H1 (cell line): ENCODE measurements around the gene DVL1. TPM values are rescaled to one million over a fixed set of nuclear protein-coding genes. Genes with fewer than 3 reads are reported as not detected.

Experiments used
- CTCF ChIA-PET: fragments of 300-600 bp; sonication (Branson Sonifier 250); formaldehyde crosslinking; loops from one replicate; lab custom pipeline; 2021; ENCODE audit not compliant: partially characterized antibody; lab: Charles Lee
- POLR2A ChIA-PET: fragments of 300-600 bp; sonication (Branson Sonifier 250); formaldehyde crosslinking; loops from one replicate; lab custom pipeline; 2021; ENCODE audit warnings: inconsistent platforms; ENCODE audit not compliant: partially characterized antibody; lab: Charles Lee
- DNase-seq, 2 experiments: peaks; one replicate each; pipeline versions ENCODE4 v3.0.0 to v3.0.0-alpha.2; 2010 to 2022; ENCODE audit warnings: low spot score in 2 of 2, low read depth in 1 of 2, mixed read lengths in 1 of 2
- FAIRE-seq: peaks from 2 replicates; lab custom pipeline; 2011; peaks lifted over from hg19 to GRCh38; lab: Jason Lieb, UNC
- H2AFZ ChIP-seq: 2 replicates; pipeline ENCODE4 v1.8.1; 2012; ENCODE audit warnings: low read length, inconsistent platforms
- H2AK5ac ChIP-seq: 2 replicates; pipeline ENCODE4 v1.6.1; 2013; ENCODE audit warnings: low read depth, low read length
- H2BK120ac ChIP-seq: replicated peaks from 2 replicates; pipeline ENCODE3; 2013; ENCODE audit warnings: low read depth, low read length, inconsistent platforms
- H2BK12ac ChIP-seq: 2 replicates; pipeline ENCODE4 v1.6.1; 2013; ENCODE audit warnings: low read depth, low read length
- H2BK15ac ChIP-seq: 2 replicates; pipeline ENCODE4 v1.6.1; 2013; ENCODE audit warnings: low read length
- H2BK20ac ChIP-seq: 2 replicates; pipeline ENCODE4 v1.6.1; 2013; ENCODE audit warnings: low read length
- H2BK5ac ChIP-seq: 2 replicates; pipeline ENCODE4 v1.6.1; 2013; ENCODE audit warnings: low read depth, low read length
- H3K14ac ChIP-seq: 2 replicates; pipeline ENCODE4 v1.6.1; 2013; ENCODE audit warnings: inconsistent platforms; ENCODE audit not compliant: insufficient read length
- H3K18ac ChIP-seq: 2 replicates; pipeline ENCODE4 v1.6.1; 2013; ENCODE audit warnings: low read length; ENCODE audit errors: extremely low read depth
- H3K23ac ChIP-seq: 2 replicates; pipeline ENCODE4 v1.6.1; 2013; ENCODE audit warnings: inconsistent platforms; ENCODE audit not compliant: insufficient read length
- H3K23me2 ChIP-seq: 2 replicates; pipeline ENCODE4 v1.6.1; 2013; ENCODE audit warnings: low read depth, low read length
- H3K27ac ChIP-seq: 2 replicates; pipeline ENCODE4 v1.6.1; 2011; ENCODE audit warnings: low read depth, low read length, inconsistent platforms
- H3K27me3 ChIP-seq, 4 experiments: replicated peaks in 1 of 4; 1 replicate in 1 of 4; 2 replicates in 3 of 4; pipeline versions ENCODE4 v1.6.1 to v1.8.1; 2011 to 2013; ENCODE audit warnings: low read length in 3 of 4, mild to moderate bottlenecking in 3 of 4, inconsistent platforms in 2 of 4, mixed read lengths in 2 of 4, moderate library complexity in 1 of 4; ENCODE audit not compliant: control insufficient read depth in 3 of 4, insufficient read depth in 3 of 4; ENCODE audit errors: extremely low read depth in 1 of 4
- H3K36me3 ChIP-seq, 4 experiments: 2 replicates each; pipeline versions ENCODE4 v1.6.1 to v1.8.1; 2011 to 2013; ENCODE audit warnings: mild to moderate bottlenecking in 4 of 4, low read length in 3 of 4, moderate library complexity in 2 of 4, control low read depth in 1 of 4, inconsistent platforms in 1 of 4; ENCODE audit not compliant: insufficient read depth in 4 of 4, control insufficient read depth in 2 of 4
- H3K4ac ChIP-seq: replicated peaks from 2 replicates; pipeline ENCODE3; 2013; ENCODE audit warnings: low read length, low read depth, mixed read lengths, inconsistent platforms; ENCODE audit not compliant: insufficient read length
- H3K4me1 ChIP-seq, 4 experiments: replicated peaks in 1 of 4; 1 replicate in 1 of 4; 2 replicates in 3 of 4; pipeline versions ENCODE4 v1.6.1 to v1.8.1; 2011 to 2013; ENCODE audit warnings: low read length in 3 of 4, inconsistent platforms in 2 of 4, mixed read lengths in 1 of 4; ENCODE audit not compliant: insufficient read depth in 4 of 4, control insufficient read depth in 3 of 4
- H3K4me2 ChIP-seq, 2 experiments: 2 replicates each; pipeline versions ENCODE4 v1.6.1 to v1.8.1; 2011 to 2013; ENCODE audit warnings: low read depth in 2 of 2, low read length in 2 of 2, control low read depth in 1 of 2, inconsistent platforms in 1 of 2, mild to moderate bottlenecking in 1 of 2; ENCODE audit not compliant: insufficient read depth in 1 of 2
- H3K4me3 ChIP-seq, 4 experiments: fragments of 200-600, 300-600 bp in 1 of 4; sonication (generic), shearing (Covaris generic), sonication (Bioruptor Twin) in 1 of 4; 2 replicates each; pipeline versions ENCODE4 v1.5.1 to v1.8.1; 2011 to 2016; ENCODE audit warnings: low read length in 4 of 4, low read depth in 3 of 4, control low read depth in 2 of 4, inconsistent platforms in 2 of 4, mild to moderate bottlenecking in 2 of 4, mixed read lengths in 1 of 4, moderate library complexity in 1 of 4; ENCODE audit not compliant: insufficient read depth in 2 of 4; ENCODE audit errors: extremely low read depth in 1 of 4
- H3K56ac ChIP-seq: replicated peaks from 2 replicates; pipeline ENCODE3; 2013; ENCODE audit warnings: low read depth, mild to moderate bottlenecking, mixed read lengths, low read length, inconsistent platforms; ENCODE audit not compliant: insufficient read length
- H3K79me1 ChIP-seq: 2 replicates; pipeline ENCODE4 v1.6.1; 2013; ENCODE audit warnings: low read depth, low read length, control low read depth
- H3K79me2 ChIP-seq, 2 experiments: 2 replicates each; pipeline versions ENCODE4 v1.6.1 to v1.8.1; 2012 to 2013; ENCODE audit warnings: low read length in 2 of 2, mild to moderate bottlenecking in 2 of 2, inconsistent platforms in 1 of 2; ENCODE audit not compliant: insufficient read depth in 2 of 2, control insufficient read depth in 1 of 2
- H3K9ac ChIP-seq, 4 experiments: replicated peaks in 1 of 4; 1 replicate in 1 of 4; 2 replicates in 3 of 4; pipeline versions ENCODE4 v1.6.1 to v1.8.1; 2011 to 2013; ENCODE audit warnings: low read depth in 3 of 4, low read length in 3 of 4, control low read depth in 2 of 4, mild to moderate bottlenecking in 2 of 4, moderate library complexity in 2 of 4, inconsistent platforms in 1 of 4; ENCODE audit errors: extremely low read depth in 1 of 4
- H3K9me3 ChIP-seq, 2 experiments: 2 replicates each; pipeline versions ENCODE4 v1.6.1 to v1.8.1; 2012 to 2013; ENCODE audit warnings: mild to moderate bottlenecking in 2 of 2, moderate library complexity in 2 of 2, control low read depth in 1 of 2, inconsistent platforms in 1 of 2, low read depth in 1 of 2, low read length in 1 of 2, mixed read lengths in 1 of 2; ENCODE audit not compliant: insufficient read depth in 2 of 2
- H4K20me1 ChIP-seq, 2 experiments: replicated peaks in 1 of 2; 2 replicates each; pipeline versions ENCODE3 to v1.8.1; 2011 to 2013; ENCODE audit warnings: inconsistent platforms in 2 of 2, low read length in 2 of 2, mild to moderate bottlenecking in 1 of 2; ENCODE audit not compliant: insufficient read depth in 2 of 2, control insufficient read depth in 1 of 2
- H4K5ac ChIP-seq: 2 replicates; pipeline ENCODE4 v1.6.1; 2013; ENCODE audit warnings: low read length, low read depth, mixed read lengths, inconsistent platforms; ENCODE audit not compliant: insufficient read length
- H4K8ac ChIP-seq: 2 replicates; pipeline ENCODE4 v1.8.0; 2013; ENCODE audit warnings: mild to moderate bottlenecking, moderate library complexity, low read length, inconsistent platforms; ENCODE audit not compliant: insufficient read depth; ENCODE audit errors: extremely low read depth
- H4K91ac ChIP-seq: replicated peaks from 2 replicates; pipeline ENCODE3; 2013; ENCODE audit warnings: low read length, mixed read lengths, inconsistent platforms; ENCODE audit not compliant: insufficient read length
- EP300 ChIP-seq, 2 experiments: IDR thresholded peaks; 1 replicate in 1 of 2; 2 replicates in 1 of 2; pipeline ENCODE4 v1.6.1; 2011 to 2012; ENCODE audit warnings: low read depth in 2 of 2, low read length in 2 of 2, mild to moderate bottlenecking in 2 of 2, borderline replicate concordance in 1 of 2, inconsistent platforms in 1 of 2, moderate library complexity in 1 of 2
- NRF1 ChIP-seq: IDR thresholded peaks from 2 replicates; pipeline ENCODE4 v1.6.1; 2011; ENCODE audit warnings: mild to moderate bottlenecking, low read depth, low read length, improper control_type of control experiment
- SIRT6 ChIP-seq: IDR thresholded peaks from one replicate; pipeline ENCODE4 v1.7.1; 2012; ENCODE audit warnings: low read length, inconsistent platforms
- SIX5 ChIP-seq: IDR thresholded peaks from 2 replicates; pipeline ENCODE4 v1.6.1; 2011; ENCODE audit warnings: mild to moderate bottlenecking, low read depth, low read length
- TBP ChIP-seq: IDR thresholded peaks from 2 replicates; pipeline ENCODE4 v1.6.1; 2011; ENCODE audit warnings: low read depth, low read length, improper control_type of control experiment
- WGBS, 2 experiments: shearing (Covaris generic) in 1 of 2; methylation state at CpG; one replicate each; pipeline versions ENCODE4 v1.1.6 to v1.1.7; 2013 to 2015; ENCODE audit warnings: low lambda C conversion rate in 2 of 2, mixed read lengths in 2 of 2, inconsistent platforms in 1 of 2, low coverage in 1 of 2, missing lambda C conversion rate in 1 of 2; ENCODE audit not compliant: insufficient replicate concordance in 2 of 2, insufficient coverage in 1 of 2, insufficient read length in 1 of 2; ENCODE audit errors: extremely low coverage in 1 of 2, missing lambda C conversion rate in 1 of 2; 5-methylcytosine and 5-hydroxymethylcytosine counted together
- polyA plus RNA-seq, 7 experiments: library from polyadenylated mRNA; depleted of rRNA in 3 of 7; stranded (reverse) in 5 of 7; unstranded in 2 of 7; fragments of >200 nt in 5 of 7; fragments of 200-250 nt in 2 of 7; gene quantifications; 1 replicate in 5 of 7; 2 replicates in 1 of 7; 4 replicates in 1 of 7; pipeline versions ENCODE4 v1.2.1 to v1.2.3, GENCODE V29; 2011 to 2013; ENCODE audit warnings: missing spikeins in 2 of 7, mixed read lengths in 2 of 7
- total RNA-seq: library from RNA; stranded (reverse); fragmentation: NEBNext Ultra II Directional; extraction: Animal tissue kit (Norgen Biotek cat#: 25700); gene quantifications from 2 replicates; pipeline ENCODE4 v1.2.1, GENCODE V29; 2021
- TF ChIP-seq, protein P1 (sequence below), 3 experiments: IDR thresholded peaks; 1 replicate in 2 of 3; 2 replicates in 1 of 3; pipeline versions ENCODE4 v1.5.1 to v1.6.1; 2011; ENCODE audit warnings: low read length in 3 of 3, mild to moderate bottlenecking in 3 of 3, inconsistent platforms in 2 of 3, low read depth in 1 of 3, moderate library complexity in 1 of 3; ENCODE audit not compliant: insufficient read depth in 1 of 3; ENCODE audit errors: control extremely low read depth in 1 of 3
- TF ChIP-seq, protein P2 (sequence below): IDR thresholded peaks from 2 replicates; pipeline ENCODE4 v1.6.1; 2012; ENCODE audit warnings: inconsistent platforms

The DVL1 gene
- total and polyA plus RNA-seq, 2 of the 8 experiments (the other 6 are each of a cell fraction or from before 2014, with no cell fraction given), result 39.4 to 58.9 TPM

GRCh38 chr1:1351511-1352427, 2.6 kb upstream of the DVL1 start:
- no peak overlapping the region for H3K14ac ChIP-seq
- H4K8ac ChIP-seq, result peak overlapping the region; percentile 51; the same call in 1 of the 2 replicates
- no peak overlapping the region for H2BK5ac ChIP-seq
- DNase-seq, result no peak
- no peak overlapping the region for H2BK120ac ChIP-seq
- H3K18ac ChIP-seq, result no peak overlapping the region; the same call in 1 of the 2 replicates
- 0 out of 2 replicates have a peak overlapping the region, but pooled peaks have one; percentile 29 for H2BK15ac ChIP-seq
- peaks cover 4 to 15% of the 10 kb centered on the region in 2 experiments for H4K20me1 ChIP-seq
- H3K23me2 ChIP-seq, result peaks cover 27% of the 10 kb centered on the region; the same call in 1 of the 2 replicates
- no peak overlapping the region for H3K56ac ChIP-seq
- H3K4me3 ChIP-seq, result peak overlapping the region; percentile 8 to 48 (median 23); a peak in 5 of 8 replicates
- 73% methylated on average over 25 of the region's 29 CpGs; no CpG with 5 or more reads in 1 of the 2 experiments for WGBS, 2 experiments
- H3K9ac ChIP-seq, result no peak overlapping the region
- no peak for FAIRE-seq
- no peaks in the 10 kb centered on the region for H3K36me3 ChIP-seq
- no peak overlapping the region for H2BK20ac ChIP-seq
- H3K4me1 ChIP-seq, result peaks cover 0 to 49% (median 33%) of the 10 kb centered on the region in 4 experiments; a peak in 6 of 7 replicates
- H3K23ac ChIP-seq, result no peak overlapping the region
- H4K91ac ChIP-seq, result no peak overlapping the region
- H2AK5ac ChIP-seq, result 0 out of 2 replicates have a peak overlapping the region, but pooled peaks have one; percentile 2
- H3K27me3 ChIP-seq, result peaks cover 9 to 17% (median 14%) of the 10 kb centered on the region in 4 experiments
- H2BK12ac ChIP-seq, result peak overlapping the region; percentile 90; the same call in 1 of the 2 replicates
- peaks cover 0 to 14% of the 10 kb centered on the region in 2 experiments; a peak in 3 of 4 replicates for H3K79me2 ChIP-seq
- no peak overlapping the region for H3K4ac ChIP-seq
- no peak overlapping the region for H4K5ac ChIP-seq
- peaks cover 4% of the 10 kb centered on the region for H3K79me1 ChIP-seq
- no peak overlapping the region for H3K27ac ChIP-seq
- H2AFZ ChIP-seq, result no peak overlapping the region
- H3K4me2 ChIP-seq, result peak overlapping the region; percentile 61 to 62
- no peaks in the 10 kb centered on the region for H3K9me3 ChIP-seq
- POLR2A ChIA-PET, result interaction anchor here (0.7 to 5.1 kb wide), 11 partner anchors 8 to 64 kb away, joined by 3 to 80 read pairs (median 5); partner anchors contain the start of genes AURKAIP1 and CCNL2
- CTCF ChIA-PET, result interaction anchor here (0.7 to 3.4 kb wide), 9 partner anchors 9 to 408 kb away, joined by 3 to 40 read pairs (median 4); no protein-coding TSS in a partner anchor
- TF ChIP-seq TBP, result no peak
- TF ChIP-seq, protein P1, sequence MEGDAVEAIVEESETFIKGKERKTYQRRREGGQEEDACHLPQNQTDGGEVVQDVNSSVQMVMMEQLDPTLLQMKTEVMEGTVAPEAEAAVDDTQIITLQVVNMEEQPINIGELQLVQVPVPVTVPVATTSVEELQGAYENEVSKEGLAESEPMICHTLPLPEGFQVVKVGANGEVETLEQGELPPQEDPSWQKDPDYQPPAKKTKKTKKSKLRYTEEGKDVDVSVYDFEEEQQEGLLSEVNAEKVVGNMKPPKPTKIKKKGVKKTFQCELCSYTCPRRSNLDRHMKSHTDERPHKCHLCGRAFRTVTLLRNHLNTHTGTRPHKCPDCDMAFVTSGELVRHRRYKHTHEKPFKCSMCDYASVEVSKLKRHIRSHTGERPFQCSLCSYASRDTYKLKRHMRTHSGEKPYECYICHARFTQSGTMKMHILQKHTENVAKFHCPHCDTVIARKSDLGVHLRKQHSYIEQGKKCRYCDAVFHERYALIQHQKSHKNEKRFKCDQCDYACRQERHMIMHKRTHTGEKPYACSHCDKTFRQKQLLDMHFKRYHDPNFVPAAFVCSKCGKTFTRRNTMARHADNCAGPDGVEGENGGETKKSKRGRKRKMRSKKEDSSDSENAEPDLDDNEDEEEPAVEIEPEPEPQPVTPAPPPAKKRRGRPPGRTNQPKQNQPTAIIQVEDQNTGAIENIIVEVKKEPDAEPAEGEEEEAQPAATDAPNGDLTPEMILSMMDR (IDR thresholded peaks at IDR 0.05; ENCODE audit: control extremely low read depth in 1 of 3, insufficient read depth in 1 of 3, low read depth in 1 of 3, low read length in 3 of 3), result no peak
- no peak for TF ChIP-seq NRF1
- TF ChIP-seq SIX5, result no peak
- TF ChIP-seq, protein P2, sequence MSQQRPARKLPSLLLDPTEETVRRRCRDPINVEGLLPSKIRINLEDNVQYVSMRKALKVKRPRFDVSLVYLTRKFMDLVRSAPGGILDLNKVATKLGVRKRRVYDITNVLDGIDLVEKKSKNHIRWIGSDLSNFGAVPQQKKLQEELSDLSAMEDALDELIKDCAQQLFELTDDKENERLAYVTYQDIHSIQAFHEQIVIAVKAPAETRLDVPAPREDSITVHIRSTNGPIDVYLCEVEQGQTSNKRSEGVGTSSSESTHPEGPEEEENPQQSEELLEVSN, result peak; percentile 54
- no peak for TF ChIP-seq EP300 (IDR thresholded peaks at IDR 0.05; ENCODE audit: borderline replicate concordance in 1 of 2, low read depth in 2 of 2, low read length in 2 of 2)
- TF ChIP-seq SIRT6, result no peak
